HUES64 (cell line): Measurements from ENCODE around the gene DCBLD1.

Experiments used
- H3K27ac ChIP-seq: 2 replicates; pipeline ENCODE4 v1.7.0; 2013; ENCODE audit warnings: low read depth, low read length, inconsistent platforms
- H3K27me3 ChIP-seq: 2 replicates; pipeline ENCODE4 v1.6.1; 2013; ENCODE audit warnings: mild to moderate bottlenecking, low read length; ENCODE audit not compliant: insufficient read depth
- H3K36me3 ChIP-seq: 2 replicates; pipeline ENCODE4 v1.6.1; 2013; ENCODE audit warnings: mild to moderate bottlenecking, low read length; ENCODE audit not compliant: insufficient read depth
- H3K4me1 ChIP-seq: 2 replicates; pipeline ENCODE4 v1.6.1; 2013; ENCODE audit warnings: mild to moderate bottlenecking, low read length, moderate library complexity; ENCODE audit not compliant: insufficient read depth
- H3K4me3 ChIP-seq: 2 replicates; pipeline ENCODE4 v1.5.1; 2013; ENCODE audit warnings: mild to moderate bottlenecking, low read length, moderate library complexity
- H3K9ac ChIP-seq: 2 replicates; pipeline ENCODE4 v1.6.1; 2013; ENCODE audit warnings: mild to moderate bottlenecking, low read depth, low read length
- H3K9me3 ChIP-seq: 2 replicates; pipeline ENCODE4 v1.6.1; 2013; ENCODE audit warnings: low read depth, low read length; ENCODE audit not compliant: insufficient read depth
- WGBS: fragments of 150-250, 120-280 bp; methylation state at CpG from one replicate; pipeline ENCODE4 v1.1.7; 2013; ENCODE audit warnings: missing lambda C conversion rate; 5-methylcytosine and 5-hydroxymethylcytosine counted together

The DCBLD1 gene

DNA sequence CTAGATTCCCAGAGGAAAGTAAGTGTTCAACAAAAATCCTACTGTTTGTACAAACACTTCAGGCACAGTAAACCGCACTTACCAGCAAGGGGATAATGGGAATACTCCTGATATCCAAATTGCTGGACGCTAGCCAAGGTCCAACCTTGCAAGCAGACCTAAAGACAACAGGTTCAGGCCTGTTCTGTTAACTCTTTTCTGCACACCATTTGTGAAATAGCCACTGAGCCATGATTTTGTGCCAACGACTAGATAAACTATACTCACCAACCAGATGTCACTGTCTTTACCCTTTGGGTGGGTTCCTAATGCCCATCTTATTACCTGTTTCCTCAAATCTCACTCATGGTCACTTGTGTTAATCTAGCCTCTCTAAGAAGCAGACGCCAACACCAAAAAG is 76.3 kb downstream of the DCBLD1 start:
- H3K9me3 ChIP-seq: no peaks in the 10 kb centered on the region
- H3K9ac ChIP-seq: no peak overlapping the region
- H3K4me1 ChIP-seq: no peaks in the 10 kb centered on the region
- no peak overlapping the region for H3K27ac ChIP-seq
- H3K36me3 ChIP-seq: peaks cover 15% of the 10 kb centered on the region
- H3K4me3 ChIP-seq: no peak overlapping the region
- WGBS: 95% methylated on average over 4 of the region's 4 CpGs
- H3K27me3 ChIP-seq: no peaks in the 10 kb centered on the region

- Histone ChIP-seq H3K4me1 (no peaks in the 10 kb centered on the region), H3K27ac (no peak overlapping the region), H3K9ac (no peak overlapping the region), H3K4me3 (no peak overlapping the region), H3K9me3 (no peaks in the 10 kb centered on the region), H3K36me3 (peaks cover 19% of the 10 kb centered on the region), H3K27me3 (no peaks in the 10 kb centered on the region)
- WGBS: 95% methylated on average over 3 of the region's 4 CpGs
These were observed 76.8 kb downstream of the DCBLD1 start for GRCh38 chr6:117559299-117559698.

- Histone ChIP-seq H3K4me3 (no peak overlapping the region), H3K9me3 (no peaks in the 10 kb centered on the region), H3K36me3 (peaks cover 35% of the 10 kb centered on the region), H3K4me1 (no peaks in the 10 kb centered on the region), H3K27ac (no peak overlapping the region), H3K27me3 (no peaks in the 10 kb centered on the region), H3K9ac (no peak overlapping the region)
- 93% methylated on average over 3 of the region's 3 CpGs for WGBS
These were observed 78.7 kb downstream of the DCBLD1 start for GRCh38 chr6:117561128-117561527.

GRCh38 chr6:117564681-117565080 is 82.2 kb downstream of the DCBLD1 start:
- no peak overlapping the region for H3K4me3 ChIP-seq
- H3K4me1 ChIP-seq: no peaks in the 10 kb centered on the region
- WGBS: 94% methylated on average over 1 of the region's 1 CpG
- H3K9ac ChIP-seq: no peak overlapping the region
- no peaks in the 10 kb centered on the region for H3K9me3 ChIP-seq
- no peaks in the 10 kb centered on the region for H3K27me3 ChIP-seq
- H3K27ac ChIP-seq: no peak overlapping the region
- H3K36me3 ChIP-seq: peaks cover 69% of the 10 kb centered on the region

GRCh38 chr6:117568247-117568646 is 85.8 kb downstream of the DCBLD1 start:
- Histone ChIP-seq H3K4me1 (no peaks in the 10 kb centered on the region), H3K9ac (no peak overlapping the region), H3K27me3 (no peaks in the 10 kb centered on the region), H3K4me3 (no peak overlapping the region), H3K9me3 (no peaks in the 10 kb centered on the region), H3K36me3 (peaks cover 79% of the 10 kb centered on the region), H3K27ac (no peak overlapping the region)
- WGBS: 96% methylated on average over 2 of the region's 2 CpGs

GRCh38 chr6:117568831-117569410 is 86.4 kb downstream of the DCBLD1 start:
- Histone ChIP-seq H3K9me3 (no peaks in the 10 kb centered on the region), H3K27ac (no peak overlapping the region), H3K4me1 (no peaks in the 10 kb centered on the region), H3K36me3 (peaks cover 79% of the 10 kb centered on the region), H3K4me3 (no peak overlapping the region), H3K9ac (no peak overlapping the region), H3K27me3 (no peaks in the 10 kb centered on the region)
- no CpG with 5 or more reads among the region's 1 CpG for WGBS

GRCh38 chr6:117573006-117573680 is 90.7 kb downstream of the DCBLD1 start:
- Histone ChIP-seq H3K4me3 (no peak overlapping the region), H3K9ac (no peak overlapping the region), H3K27ac (no peak overlapping the region), H3K4me1 (no peaks in the 10 kb centered on the region), H3K36me3 (peaks cover 74% of the 10 kb centered on the region), H3K27me3 (no peaks in the 10 kb centered on the region), H3K9me3 (no peaks in the 10 kb centered on the region)
- 90% methylated on average over 5 of the region's 5 CpGs for WGBS

DNA sequence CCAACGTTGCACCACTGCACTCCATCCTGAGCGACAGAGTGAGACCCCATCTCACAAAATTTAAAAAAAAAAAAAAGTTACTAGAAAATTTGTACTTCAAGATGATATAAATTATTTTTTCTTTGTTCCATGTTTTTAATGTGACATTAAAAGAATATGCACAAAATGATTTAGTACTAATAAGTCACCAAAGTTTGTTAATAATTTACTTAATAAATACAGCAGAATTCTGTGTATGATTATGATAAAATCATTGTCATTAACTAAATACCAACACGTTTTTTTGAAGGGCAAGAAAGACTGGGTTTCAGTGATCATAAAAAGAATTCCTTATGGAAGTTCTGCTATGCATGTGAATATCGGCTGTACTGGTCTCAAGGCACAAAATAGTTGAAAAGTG is 91.7 kb downstream of the DCBLD1 start:
- WGBS: 87% methylated on average over 3 of the region's 4 CpGs
- peaks cover 72% of the 10 kb centered on the region for H3K36me3 ChIP-seq

GRCh38 chr6:117585647-117586046 is 103.2 kb downstream of the DCBLD1 start:
- H3K27ac ChIP-seq: no peak overlapping the region
- peaks cover 26% of the 10 kb centered on the region for H3K36me3 ChIP-seq
- H3K9ac ChIP-seq: no peak overlapping the region
- no peaks in the 10 kb centered on the region for H3K27me3 ChIP-seq
- H3K4me1 ChIP-seq: no peaks in the 10 kb centered on the region
- H3K4me3 ChIP-seq: no peak overlapping the region
- no peaks in the 10 kb centered on the region for H3K9me3 ChIP-seq

More for the DNA sequence above, 91.7 kb downstream of the DCBLD1 start:
- Histone ChIP-seq H3K27me3 (no peaks in the 10 kb centered on the region), H3K4me3 (no peak overlapping the region), H3K9me3 (no peaks in the 10 kb centered on the region), H3K9ac (no peak overlapping the region), H3K27ac (no peak overlapping the region), H3K4me1 (no peaks in the 10 kb centered on the region)

DNA sequence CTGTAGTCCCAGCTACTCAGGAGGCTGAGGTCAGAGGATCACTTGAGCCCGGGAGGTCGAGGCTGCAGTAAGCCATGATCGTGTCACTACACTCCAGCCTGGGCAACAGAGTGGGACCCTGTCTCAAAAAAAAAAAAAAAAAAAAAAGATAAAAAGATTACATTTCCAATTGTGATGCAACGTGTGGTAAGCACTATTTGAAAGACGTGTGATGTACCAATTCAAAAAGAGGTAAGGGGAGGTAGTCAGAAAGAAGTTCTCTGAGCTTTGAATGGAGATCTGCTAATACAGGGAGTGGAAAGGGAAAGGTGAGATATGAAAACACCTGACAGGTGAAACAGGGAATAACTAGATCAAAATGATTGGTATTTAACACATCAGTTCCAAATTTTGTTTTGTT is 108.0 kb downstream of the DCBLD1 start:
- Histone ChIP-seq H3K9ac (no peak overlapping the region), H3K4me3 (no peak overlapping the region), H3K27ac (no peak overlapping the region), H3K9me3 (no peaks in the 10 kb centered on the region), H3K36me3 (peaks cover 21% of the 10 kb centered on the region), H3K27me3 (no peaks in the 10 kb centered on the region), H3K4me1 (no peaks in the 10 kb centered on the region)
- WGBS: 90% methylated on average over 5 of the region's 5 CpGs

DNA sequence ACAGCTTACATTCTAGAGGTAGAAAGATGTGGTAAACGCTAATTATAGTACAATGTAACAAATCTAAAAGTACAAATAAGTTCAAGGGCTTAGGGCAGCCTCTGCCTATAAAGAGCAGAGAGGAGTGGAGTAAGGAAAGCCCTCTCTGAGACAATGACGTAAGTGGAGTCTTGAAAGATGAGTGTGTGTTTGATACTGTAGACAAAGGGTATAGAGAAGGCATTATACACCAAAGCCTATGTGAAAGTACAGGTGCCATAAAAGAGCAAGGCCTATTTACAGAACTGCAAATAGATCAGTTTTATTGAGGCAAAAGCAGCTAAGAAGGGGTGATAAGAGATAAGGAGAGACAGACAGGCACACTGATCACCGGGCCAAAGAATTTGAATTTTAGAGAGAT is 108.9 kb downstream of the DCBLD1 start:
- H3K9me3 ChIP-seq: no peaks in the 10 kb centered on the region
- no peaks in the 10 kb centered on the region for H3K27me3 ChIP-seq
- WGBS: 92% methylated on average over 2 of the region's 3 CpGs
- no peak overlapping the region for H3K27ac ChIP-seq
- H3K4me3 ChIP-seq: no peak overlapping the region
- H3K4me1 ChIP-seq: no peaks in the 10 kb centered on the region
- H3K36me3 ChIP-seq: peaks cover 21% of the 10 kb centered on the region
- no peak overlapping the region for H3K9ac ChIP-seq
